GM12878 (cell line): Measurements from ENCODE around the gene BDH2. TPM values are rescaled to one million over a fixed set of nuclear protein-coding genes. Genes with fewer than 3 reads are reported as not detected.

Experiments
- ATAC-seq: fragments of 200-7000 bp; cut with Tn5 transposase; 3 replicates; pipeline ENCODE4 v1.9.1; 2020; ENCODE audit warnings: mild to moderate bottlenecking, moderate library complexity
- BruUV-seq: library from RNA; stranded (reverse); fragments of 400-500 nt; replicated peaks from 2 replicates; lab custom pipeline; 2021; lab: Mats Ljungman, UMichigan
- CTCF ChIA-PET: fragments of 300-600 bp; sonication (Branson Sonifier 250); formaldehyde crosslinking; extraction: SDS; loops from one replicate; lab custom pipeline; 2021; ENCODE audit warnings: inconsistent platforms; lab: Yijun Ruan, JAX
- POLR2A ChIA-PET: fragments of 350-600 bp; formaldehyde crosslinking; extraction: SDS; loops from one replicate; lab custom pipeline; 2021; ENCODE audit warnings: inconsistent platforms; lab: Charles Lee
- RAD21 ChIA-PET: fragments of 300-600 bp; sonication (Branson Sonifier 250); formaldehyde crosslinking; loops from one replicate; lab custom pipeline; 2023; ENCODE audit warnings: antibody characterized with exemption; ENCODE audit not compliant: unreplicated experiment; lab: Charles Lee
- SMC1A ChIA-PET: fragments of 300-600 bp; sonication (Branson Sonifier 250); formaldehyde crosslinking; loops from one replicate; lab custom pipeline; 2023; ENCODE audit not compliant: unreplicated experiment, uncharacterized antibody; lab: Charles Lee
- DNase-seq: peaks from one replicate; pipeline ENCODE4 v3.0.0-alpha.2; 2011; ENCODE audit warnings: low read depth, low spot score
- FAIRE-seq: peaks from 3 replicates; lab custom pipeline; 2011; peaks lifted over from hg19 to GRCh38; lab: Jason Lieb, UNC
- H2AFZ ChIP-seq: 2 replicates; pipeline ENCODE4 v1.6.0; 2011; ENCODE audit warnings: low read depth, low read length, control low read depth; ENCODE audit not compliant: control insufficient read depth
- H3K27ac ChIP-seq: 2 replicates; pipeline ENCODE4 v1.5.1; 2011; ENCODE audit warnings: control low read depth; ENCODE audit not compliant: control insufficient read depth, insufficient read depth
- H3K27me3 ChIP-seq, 2 experiments: replicated peaks in 1 of 2; 2 replicates each; pipeline versions ENCODE4 v1.6.0 to v1.6.1; 2011; ENCODE audit warnings: low read length in 1 of 2; ENCODE audit not compliant: control insufficient read depth in 2 of 2, insufficient read depth in 2 of 2
- H3K36me3 ChIP-seq, 2 experiments: 2 replicates each; pipeline ENCODE4 v1.5.1; 2011; ENCODE audit warnings: low read length in 1 of 2; ENCODE audit not compliant: control insufficient read depth in 2 of 2, insufficient read depth in 2 of 2
- H3K4me1 ChIP-seq: 2 replicates; pipeline ENCODE4 v1.6.1; 2011; ENCODE audit warnings: mild to moderate bottlenecking, low read length, moderate library complexity, mixed read lengths; ENCODE audit not compliant: control insufficient read depth, insufficient read depth
- H3K4me2 ChIP-seq: 2 replicates; pipeline ENCODE4 v1.6.0; 2011; ENCODE audit warnings: control low read depth; ENCODE audit not compliant: control insufficient read depth, insufficient read depth
- H3K4me3 ChIP-seq: fragments of 200-600 bp; sonication (generic); 2 replicates; pipeline ENCODE4 v1.5.1; 2016
- H3K79me2 ChIP-seq: 2 replicates; pipeline ENCODE4 v1.6.0; 2011; ENCODE audit warnings: low read length; ENCODE audit not compliant: control insufficient read depth, insufficient read depth
- H3K9ac ChIP-seq: 2 replicates; pipeline ENCODE4 v1.8.0; 2011; ENCODE audit warnings: low read length, control low read depth, mixed read lengths; ENCODE audit not compliant: control insufficient read depth, insufficient read depth
- H3K9me3 ChIP-seq: replicated peaks from 3 replicates; pipeline ENCODE4 v1.5.1; 2011; ENCODE audit warnings: mild to moderate bottlenecking, low read length; ENCODE audit not compliant: control insufficient read depth, insufficient read depth
- H4K20me1 ChIP-seq: 2 replicates; pipeline ENCODE4 v1.6.0; 2011; ENCODE audit not compliant: control insufficient read depth, insufficient read depth
- IRF4 ChIP-seq: IDR thresholded peaks from 2 replicates; pipeline ENCODE4 v1.6.1; 2011; ENCODE audit warnings: low read depth, low read length
- MEF2B ChIP-seq: fragments of 450-650 bp; IDR thresholded peaks from 2 replicates; pipeline ENCODE4 v1.6.1; 2018; ENCODE audit warnings: mild to moderate bottlenecking, moderate library complexity; ENCODE audit not compliant: partially characterized antibody, poor library complexity, severe bottlenecking
- RFX5 ChIP-seq: IDR thresholded peaks from 2 replicates; pipeline ENCODE4 v1.6.1; 2011; ENCODE audit warnings: low read depth, low read length, improper control_type of control experiment
- ZNF622 ChIP-seq: fragments of 450-650 bp; IDR thresholded peaks from 2 replicates; pipeline ENCODE4 v1.6.1; 2017; ENCODE audit warnings: mild to moderate bottlenecking, inconsistent platforms
- WGBS: methylation state at CpG from one replicate; pipeline ENCODE4 v1.1.6; 2016; ENCODE audit warnings: low lambda C conversion rate; ENCODE audit not compliant: insufficient replicate concordance, insufficient coverage; ENCODE audit errors: missing lambda C conversion rate; 5-methylcytosine and 5-hydroxymethylcytosine counted together
- in situ Hi-C: fragments of 300-500 bp; cut with MboI; formaldehyde crosslinking; loops from 9 replicates; pipeline ENCODE4 v1.14.3; 2018; ENCODE audit warnings: mixed read lengths
- intact Hi-C: fragments of 100-400 bp; cut with micrococcal nuclease; formaldehyde crosslinking; loops from one replicate; pipeline ENCODE4 v1.14.2; 2022; ENCODE audit not compliant: unreplicated experiment
- polyA plus RNA-seq, 11 experiments: library from polyadenylated mRNA; depleted of rRNA in 4 of 11; unstranded in 6 of 11; stranded (reverse) in 5 of 11; fragments of >200 nt; fragmentation: Nextera tagmentation in 4 of 11; fragmentation: Illumina TruSeq in 1 of 11; extraction: Ambion mirVana in 4 of 11; extraction: Trizol in 1 of 11; gene quantifications; 1 replicate in 1 of 11; 2 replicates in 10 of 11; pipeline versions ENCODE4 v1.2.1 to v1.2.3, GENCODE V29; 2011 to 2016; ENCODE audit warnings: inconsistent platforms in 2 of 11, missing spikeins in 2 of 11, low read depth in 1 of 11
- total RNA-seq, 4 experiments: library from RNA; depleted of rRNA in 3 of 4; stranded (reverse); fragments of >200 nt in 3 of 4; fragmentation: Illumina TruSeq in 1 of 4; extraction: Trizol in 1 of 4; gene quantifications; 2 replicates each; pipeline versions ENCODE4 v1.2.1 to v1.2.3, GENCODE V29; 2013 to 2021

The BDH2 gene
- total and polyA plus RNA-seq, 10 of the 15 experiments (the other 5 are each of a cell fraction or from before 2014, with no cell fraction given): 20.9 to 47.3 (median 33.5) TPM

GRCh38 chr4:103086551-103086950 lies 13.1 kb downstream of the BDH2 start:
- in situ Hi-C loops: loop anchor here (5.0 kb wide), 2 partner anchors 39 to 639 kb away; no protein-coding TSS in a partner anchor
- FAIRE-seq (no peak), ATAC-seq (no peak), DNase-seq (no peak)
- Histone ChIP-seq H3K9ac (no peak overlapping the region), H3K4me2 (no peak overlapping the region), H3K27me3 (no peaks in the 10 kb centered on the region), H2AFZ (no peak overlapping the region), H3K27ac (no peak overlapping the region), H3K36me3 (peaks cover 0 to 8% of the 10 kb centered on the region in 2 experiments; a peak in 2 of 4 replicates), H3K4me1 (no peaks in the 10 kb centered on the region), H3K9me3 (no peaks in the 10 kb centered on the region), H4K20me1 (no peaks in the 10 kb centered on the region), H3K4me3 (no peak overlapping the region), H3K79me2 (no peaks in the 10 kb centered on the region)
- WGBS: 3% methylated on average over 1 of the region's 1 CpG
- ChIA-PET POLR2A (no interaction called here), SMC1A (interaction anchor here (8.5 to 9.1 kb wide), 2 partner anchors 10 to 41 kb away, joined by 59 to 98 read pairs; partner anchors contain the start of gene SLC9B2), RAD21 (no interaction called here), CTCF (no interaction called here)
- no TSS peak for BruUV-seq
- peak; percentile 54 for TF ChIP-seq MEF2B
- TF ChIP-seq IRF4: no peak
- intact Hi-C loops: no loop called here

GRCh38 chr4:103085555-103086196 lies 14.0 kb downstream of the BDH2 start:
- H3K4me2 ChIP-seq: no peak overlapping the region
- H4K20me1 ChIP-seq: no peaks in the 10 kb centered on the region
- H3K4me3 ChIP-seq: no peak overlapping the region
- DNase-seq: no peak
- intact Hi-C loops: no loop called here
- H3K27ac ChIP-seq: no peak overlapping the region
- H3K4me1 ChIP-seq: no peaks in the 10 kb centered on the region
- no peaks in the 10 kb centered on the region for H3K79me2 ChIP-seq
- SMC1A ChIA-PET: interaction anchor here (8.5 kb wide), 1 partner anchor 9 kb away, joined by 59 read pairs; the partner anchor contains the start of gene SLC9B2
- POLR2A ChIA-PET: no interaction called here
- no peak for ATAC-seq
- no peaks in the 10 kb centered on the region for H3K9me3 ChIP-seq
- TF ChIP-seq ZNF622 (no peak), RFX5 (0 out of 2 replicates have a peak, but pooled peaks have one; percentile 19)
- 92% methylated on average over 2 of the region's 2 CpGs for WGBS
- H3K9ac ChIP-seq: no peak overlapping the region
- in situ Hi-C loops: loop anchor here (5.0 kb wide), 2 partner anchors 38 to 638 kb away; no protein-coding TSS in a partner anchor
- RAD21 ChIA-PET: no interaction called here
- H2AFZ ChIP-seq: no peak overlapping the region
- no TSS peak for BruUV-seq
- no peaks in the 10 kb centered on the region for H3K27me3 ChIP-seq
- FAIRE-seq: peak; percentile 13
- peaks cover 0 to 8% of the 10 kb centered on the region in 2 experiments; a peak in 2 of 4 replicates for H3K36me3 ChIP-seq
- CTCF ChIA-PET: no interaction called here
